CD14-positive monocyte (primary cell): ENCODE data around the gene CBX2. TPM values are rescaled to one million over a fixed set of nuclear protein-coding genes. Genes with fewer than 3 reads are reported as not detected.
A peak's percentile ranks its signal among the peaks of the same experiment; 100 is the strongest.

Experiments used
- DNase-seq, 3 donors: peaks; one replicate each; pipeline ENCODE4 v3.0.0-alpha.2; 2011 to 2022
- H2AFZ ChIP-seq: 2 replicates; pipeline ENCODE4 v1.6.0; 2012; ENCODE audit warnings: mild to moderate bottlenecking, low read depth, low read length, inconsistent platforms; ENCODE audit not compliant: insufficient read depth, poor library complexity, severe bottlenecking
- H3K27ac ChIP-seq, 2 donors: 1 replicate in 1 of 2; 2 replicates in 1 of 2; pipeline ENCODE4 v1.5.1; 2012 to 2013; ENCODE audit warnings: low read length in 2 of 2, control low read depth in 1 of 2, inconsistent platforms in 1 of 2, low read depth in 1 of 2, mild to moderate bottlenecking in 1 of 2
- H3K27me3 ChIP-seq, 2 donors: one replicate each; pipeline versions ENCODE4 v1.6.0 to v1.6.1; 2011 to 2013; ENCODE audit warnings: low read length in 2 of 2; ENCODE audit not compliant: control insufficient read depth in 2 of 2, insufficient read depth in 2 of 2
- H3K36me3 ChIP-seq, 2 donors: replicated peaks in 1 of 2; 1 replicate in 1 of 2; 2 replicates in 1 of 2; pipeline versions ENCODE4 v1.5.1 to v1.6.1; 2012 to 2013; ENCODE audit warnings: low read length in 2 of 2, control low read depth in 1 of 2, inconsistent platforms in 1 of 2, mild to moderate bottlenecking in 1 of 2; ENCODE audit not compliant: insufficient read depth in 2 of 2, control insufficient read depth in 1 of 2
- H3K4me1 ChIP-seq, 2 donors: 1 replicate in 1 of 2; 2 replicates in 1 of 2; pipeline versions ENCODE4 v1.5.1 to v1.6.1; 2012 to 2013; ENCODE audit warnings: low read length in 2 of 2, control low read depth in 1 of 2, inconsistent platforms in 1 of 2, mild to moderate bottlenecking in 1 of 2, moderate library complexity in 1 of 2; ENCODE audit not compliant: insufficient read depth in 2 of 2, control insufficient read depth in 1 of 2
- H3K4me2 ChIP-seq: replicated peaks from 2 replicates; pipeline ENCODE3; 2012; ENCODE audit warnings: low read length, moderate library complexity, mild to moderate bottlenecking; ENCODE audit not compliant: poor library complexity, severe bottlenecking; ENCODE audit errors: extremely low read depth
- H3K4me3 ChIP-seq, 3 experiments: fragments of 200-600 bp in 1 of 3; sonication (generic) in 1 of 3; replicated peaks in 1 of 3; 1 replicate in 2 of 3; 2 replicates in 1 of 3; pipeline ENCODE4 v1.5.1; 2011 to 2013; ENCODE audit warnings: low read length in 3 of 3, mild to moderate bottlenecking in 3 of 3, control low read depth in 2 of 3, low read depth in 2 of 3, inconsistent platforms in 1 of 3, moderate library complexity in 1 of 3
- H3K79me2 ChIP-seq: 2 replicates; pipeline ENCODE4 v1.6.0; 2012; ENCODE audit warnings: mild to moderate bottlenecking, control low read depth, inconsistent platforms, low read length, moderate library complexity; ENCODE audit not compliant: insufficient read depth
- H3K9ac ChIP-seq: 2 replicates; pipeline ENCODE4 v1.6.0; 2017; ENCODE audit warnings: low read length, mild to moderate bottlenecking; ENCODE audit not compliant: insufficient read depth, poor library complexity, severe bottlenecking
- H3K9me3 ChIP-seq, 2 donors: replicated peaks in 1 of 2; 1 replicate in 1 of 2; 2 replicates in 1 of 2; pipeline versions ENCODE4 v1.5.1 to v1.6.1; 2012 to 2013; ENCODE audit warnings: low read length in 2 of 2, control low read depth in 1 of 2; ENCODE audit not compliant: control insufficient read depth in 1 of 2, insufficient read depth in 1 of 2
- H4K20me1 ChIP-seq: 2 replicates; pipeline ENCODE4 v1.6.0; 2012; ENCODE audit warnings: mild to moderate bottlenecking, low read length, control low read depth, moderate library complexity; ENCODE audit not compliant: insufficient read depth
- H3K27ac Mint-ChIP-seq, 7 donors: one replicate each; pipeline ENCODE4 v1.8.0; 2020; ENCODE audit warnings: mild to moderate bottlenecking in 7 of 7, mixed read lengths in 7 of 7, moderate library complexity in 6 of 7, inconsistent platforms in 2 of 7
- H3K27me3 Mint-ChIP-seq, 3 donors: one replicate each; pipeline ENCODE4 v1.8.0; 2021 to 2022; ENCODE audit warnings: low read depth in 3 of 3, mild to moderate bottlenecking in 3 of 3, mixed read lengths in 3 of 3, moderate library complexity in 3 of 3, inconsistent platforms in 1 of 3
- H3K36me3 Mint-ChIP-seq, 2 donors: one replicate each; pipeline ENCODE4 v1.8.0; 2020; ENCODE audit warnings: mixed read lengths in 2 of 2, inconsistent platforms in 1 of 2, mild to moderate bottlenecking in 1 of 2
- H3K4me1 Mint-ChIP-seq: one replicate; pipeline ENCODE4 v1.8.0; 2020; ENCODE audit warnings: mild to moderate bottlenecking, mixed read lengths
- H3K4me3 Mint-ChIP-seq, 2 donors: one replicate each; pipeline ENCODE4 v1.8.0; 2020; ENCODE audit warnings: mild to moderate bottlenecking in 2 of 2, mixed read lengths in 2 of 2, moderate library complexity in 1 of 2
- H3K9me3 Mint-ChIP-seq, 7 donors: one replicate each; pipeline ENCODE4 v1.8.0; 2020 to 2022; ENCODE audit warnings: mixed read lengths in 7 of 7, mild to moderate bottlenecking in 6 of 7, moderate library complexity in 6 of 7, inconsistent platforms in 2 of 7
- WGBS: methylation state at CpG from one replicate; pipeline ENCODE4 v1.1.5; 2013; ENCODE audit warnings: missing lambda C conversion rate; ENCODE audit not compliant: insufficient coverage; 5-methylcytosine and 5-hydroxymethylcytosine counted together
- intact Hi-C, 2 donors: fragments of 100-400 bp; cut with micrococcal nuclease; formaldehyde crosslinking; loops; one replicate each; pipeline versions ENCODE4 v1.15.0 to v1.15.1; 2023
- polyA plus RNA-seq, 3 donors: library from polyadenylated mRNA; depleted of rRNA in 1 of 3; unstranded in 2 of 3; stranded (reverse) in 1 of 3; fragments of 300-500 nt in 2 of 3; fragments of >200 nt in 1 of 3; fragmentation: Illumina TruSeq in 2 of 3; gene quantifications; 1 replicate in 2 of 3; 2 replicates in 1 of 3; pipeline ENCODE4 v1.2.3, GENCODE V29; 2012 to 2021
- TF ChIP-seq, protein P1 (sequence below): fragments of 200-600 bp; IDR thresholded peaks from one replicate; pipeline ENCODE4 v1.8.0; 2022; ENCODE audit warnings: antibody characterized with exemption, mild to moderate bottlenecking

Gene CBX2
- polyA plus RNA-seq, 3 donors, result 0.09 to 0.95 TPM; not detected in 1

DNA sequence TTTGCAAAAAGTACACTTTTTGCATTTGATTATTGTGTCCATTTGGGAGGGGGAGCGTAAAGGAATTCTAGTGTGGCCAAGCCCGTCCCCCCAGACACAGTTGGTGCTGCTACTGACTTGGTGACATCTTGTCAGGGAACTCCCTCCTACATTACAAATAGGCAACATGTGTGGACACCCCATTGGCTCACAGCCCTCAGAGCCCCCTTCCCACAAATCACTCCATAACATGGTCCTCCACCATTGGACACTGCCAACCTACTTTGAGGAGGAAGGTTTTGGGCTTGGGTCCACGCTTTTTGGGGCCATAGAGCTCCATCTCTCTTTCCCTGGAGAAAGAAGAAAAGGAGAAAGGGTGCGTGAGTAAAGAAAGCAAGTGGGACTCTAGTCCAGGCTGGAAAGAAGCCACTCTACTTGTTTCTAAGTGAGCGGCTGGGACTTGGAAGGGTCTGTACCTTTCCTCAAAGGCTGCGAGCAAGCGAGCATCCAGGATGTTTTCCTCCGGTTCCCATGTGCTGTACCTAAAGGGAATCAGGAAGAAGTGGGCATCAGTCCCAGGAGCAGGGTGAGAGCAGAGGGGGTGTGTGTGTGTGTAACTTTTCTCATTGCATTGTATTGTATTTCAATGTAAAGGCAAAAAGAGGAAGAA, 18.0 kb downstream of the CBX2 start:
- Mint-ChIP-seq H3K27me3 (peaks cover 55 to 73% (median 62%) of the 10 kb centered on the region in 3 donors), H3K4me1 (peaks cover 45% of the 10 kb centered on the region), H3K4me3 (peak overlapping the region; percentile 84 to 91), H3K9me3 (peaks cover 0 to 33% (median 22%) of the 10 kb centered on the region in 7 donors), H3K27ac (peak overlapping the region in 4 of 7 donors; percentile 76 to 95 (median 80)), H3K36me3 (peaks cover 23 to 35% of the 10 kb centered on the region in 2 donors)
- peaks cover 9% of the 10 kb centered on the region in 2 donors for H3K36me3 ChIP-seq
- peak in 1 of 3 donors; percentile 34 for DNase-seq
- H3K4me1 ChIP-seq, result peaks cover 49 to 58% of the 10 kb centered on the region in 2 donors
- H3K27ac ChIP-seq, result no peak overlapping the region
- 57% methylated on average over 5 of the region's 8 CpGs for WGBS
- peaks cover 57 to 70% of the 10 kb centered on the region in 2 donors for H3K27me3 ChIP-seq
- intact Hi-C loops, result loop anchor here (2.0 kb wide), 1 partner anchor 15 kb away; no protein-coding TSS in a partner anchor
- peak overlapping the region; percentile 86 for H2AFZ ChIP-seq
- peaks cover 3% of the 10 kb centered on the region for H3K79me2 ChIP-seq
- H3K9me3 ChIP-seq, result peaks cover 1 to 20% of the 10 kb centered on the region in 2 donors
- H4K20me1 ChIP-seq, result peaks cover 50% of the 10 kb centered on the region
- peak overlapping the region; percentile 53 to 99 (median 58) for H3K4me3 ChIP-seq
- H3K4me2 ChIP-seq, result peak overlapping the region; percentile 99
- TF ChIP-seq, protein P1, sequence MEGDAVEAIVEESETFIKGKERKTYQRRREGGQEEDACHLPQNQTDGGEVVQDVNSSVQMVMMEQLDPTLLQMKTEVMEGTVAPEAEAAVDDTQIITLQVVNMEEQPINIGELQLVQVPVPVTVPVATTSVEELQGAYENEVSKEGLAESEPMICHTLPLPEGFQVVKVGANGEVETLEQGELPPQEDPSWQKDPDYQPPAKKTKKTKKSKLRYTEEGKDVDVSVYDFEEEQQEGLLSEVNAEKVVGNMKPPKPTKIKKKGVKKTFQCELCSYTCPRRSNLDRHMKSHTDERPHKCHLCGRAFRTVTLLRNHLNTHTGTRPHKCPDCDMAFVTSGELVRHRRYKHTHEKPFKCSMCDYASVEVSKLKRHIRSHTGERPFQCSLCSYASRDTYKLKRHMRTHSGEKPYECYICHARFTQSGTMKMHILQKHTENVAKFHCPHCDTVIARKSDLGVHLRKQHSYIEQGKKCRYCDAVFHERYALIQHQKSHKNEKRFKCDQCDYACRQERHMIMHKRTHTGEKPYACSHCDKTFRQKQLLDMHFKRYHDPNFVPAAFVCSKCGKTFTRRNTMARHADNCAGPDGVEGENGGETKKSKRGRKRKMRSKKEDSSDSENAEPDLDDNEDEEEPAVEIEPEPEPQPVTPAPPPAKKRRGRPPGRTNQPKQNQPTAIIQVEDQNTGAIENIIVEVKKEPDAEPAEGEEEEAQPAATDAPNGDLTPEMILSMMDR, result no peak
- no peak overlapping the region for H3K9ac ChIP-seq

DNA sequence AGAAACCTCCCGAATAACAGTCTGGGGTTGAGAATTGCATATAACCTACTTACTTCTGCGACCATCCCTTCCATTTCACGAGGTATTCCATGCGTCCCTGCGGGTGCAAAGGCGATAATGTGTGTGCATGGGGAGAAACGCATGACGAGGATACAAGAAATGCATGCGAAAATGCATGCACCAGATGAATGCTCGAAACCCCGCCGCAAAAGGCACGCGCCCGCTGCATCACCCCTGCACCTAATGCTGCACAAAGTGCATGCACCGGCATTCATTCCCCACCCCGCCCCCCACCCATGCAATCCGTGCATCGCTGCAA, 18.5 kb downstream of the CBX2 start:
- DNase-seq, result peak in 1 of 3 donors; percentile 39
- peaks cover 0 to 35% (median 20%) of the 10 kb centered on the region in 7 donors for H3K9me3 Mint-ChIP-seq
- intact Hi-C loops, result loop anchor here (2.0 kb wide), 1 partner anchor 14 kb away; no protein-coding TSS in a partner anchor

More for the DNA sequence above, 18.5 kb downstream of the CBX2 start:
- H3K27ac Mint-ChIP-seq, result peak overlapping the region in 6 of 7 donors; percentile 30 to 95 (median 74)
- Histone ChIP-seq H3K79me2 (peaks cover 3% of the 10 kb centered on the region), H4K20me1 (peaks cover 53% of the 10 kb centered on the region), H3K36me3 (peaks cover 9% of the 10 kb centered on the region in 2 donors), H3K4me3 (peak overlapping the region; percentile 53 to 99 (median 58)), H3K4me1 (peaks cover 51 to 58% of the 10 kb centered on the region in 2 donors), H3K27me3 (peaks cover 58 to 70% of the 10 kb centered on the region in 2 donors), H3K27ac (peak overlapping the region in 1 of 2 donors; percentile 80), H3K4me2 (peak overlapping the region; percentile 99), H3K9ac (peak overlapping the region; percentile 72), H3K9me3 (peaks cover 0 to 21% of the 10 kb centered on the region in 2 donors), H2AFZ (peak overlapping the region; percentile 86)
- WGBS, result 0% methylated on average over 9 of the region's 19 CpGs
- peaks cover 44% of the 10 kb centered on the region for H3K4me1 Mint-ChIP-seq
- TF ChIP-seq, protein P1, result no peak
- peaks cover 55 to 73% (median 60%) of the 10 kb centered on the region in 3 donors for H3K27me3 Mint-ChIP-seq
- peak overlapping the region; percentile 84 to 91 for H3K4me3 Mint-ChIP-seq
- peaks cover 21 to 35% of the 10 kb centered on the region in 2 donors for H3K36me3 Mint-ChIP-seq
